ENCODE data around the gene PLA2G2D.

PLA2G2D gene

DNA sequence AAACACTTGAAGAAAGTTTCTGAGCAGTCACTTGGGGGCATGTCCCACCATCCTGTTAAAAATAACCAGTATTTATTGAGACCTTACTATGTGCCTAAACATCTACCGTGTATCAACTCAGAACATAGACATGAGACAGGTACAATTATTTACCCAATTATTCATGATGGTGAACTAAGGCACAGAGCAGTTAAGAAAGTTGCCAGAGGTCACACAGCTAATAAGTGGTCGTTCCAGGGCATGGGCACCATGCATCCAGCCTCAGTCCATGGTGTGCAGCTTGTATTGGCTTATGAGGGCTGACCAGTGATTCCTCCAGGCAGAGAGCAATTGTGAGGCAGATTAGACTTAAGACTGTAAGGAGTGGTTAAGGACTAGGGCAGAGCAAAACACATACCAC is 44.0 kb downstream of the PLA2G2D start:
- TF ChIP-seq CTCF (IDR thresholded peaks at IDR 0.05; ENCODE audit: insufficient read depth, low read length) (no peak), GABPA (IDR thresholded peaks at IDR 0.05; ENCODE audit: low read depth) (no peak), SPI1 (IDR thresholded peaks at IDR 0.05; ENCODE audit: borderline replicate concordance, low read depth) (no peak), POLR2AphosphoS5 (IDR thresholded peaks at IDR 0.05; ENCODE audit: low read depth) (no peak)
- TF ChIP-seq, protein P1, sequence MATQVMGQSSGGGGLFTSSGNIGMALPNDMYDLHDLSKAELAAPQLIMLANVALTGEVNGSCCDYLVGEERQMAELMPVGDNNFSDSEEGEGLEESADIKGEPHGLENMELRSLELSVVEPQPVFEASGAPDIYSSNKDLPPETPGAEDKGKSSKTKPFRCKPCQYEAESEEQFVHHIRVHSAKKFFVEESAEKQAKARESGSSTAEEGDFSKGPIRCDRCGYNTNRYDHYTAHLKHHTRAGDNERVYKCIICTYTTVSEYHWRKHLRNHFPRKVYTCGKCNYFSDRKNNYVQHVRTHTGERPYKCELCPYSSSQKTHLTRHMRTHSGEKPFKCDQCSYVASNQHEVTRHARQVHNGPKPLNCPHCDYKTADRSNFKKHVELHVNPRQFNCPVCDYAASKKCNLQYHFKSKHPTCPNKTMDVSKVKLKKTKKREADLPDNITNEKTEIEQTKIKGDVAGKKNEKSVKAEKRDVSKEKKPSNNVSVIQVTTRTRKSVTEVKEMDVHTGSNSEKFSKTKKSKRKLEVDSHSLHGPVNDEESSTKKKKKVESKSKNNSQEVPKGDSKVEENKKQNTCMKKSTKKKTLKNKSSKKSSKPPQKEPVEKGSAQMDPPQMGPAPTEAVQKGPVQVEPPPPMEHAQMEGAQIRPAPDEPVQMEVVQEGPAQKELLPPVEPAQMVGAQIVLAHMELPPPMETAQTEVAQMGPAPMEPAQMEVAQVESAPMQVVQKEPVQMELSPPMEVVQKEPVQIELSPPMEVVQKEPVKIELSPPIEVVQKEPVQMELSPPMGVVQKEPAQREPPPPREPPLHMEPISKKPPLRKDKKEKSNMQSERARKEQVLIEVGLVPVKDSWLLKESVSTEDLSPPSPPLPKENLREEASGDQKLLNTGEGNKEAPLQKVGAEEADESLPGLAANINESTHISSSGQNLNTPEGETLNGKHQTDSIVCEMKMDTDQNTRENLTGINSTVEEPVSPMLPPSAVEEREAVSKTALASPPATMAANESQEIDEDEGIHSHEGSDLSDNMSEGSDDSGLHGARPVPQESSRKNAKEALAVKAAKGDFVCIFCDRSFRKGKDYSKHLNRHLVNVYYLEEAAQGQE (IDR thresholded peaks at IDR 0.05; ENCODE audit: insufficient replicate concordance, low read depth) = no peak
- no peak for DNase-seq (ENCODE audit: low read depth in 1 of 2, low spot score in 1 of 2)
- H3K4me3 ChIP-seq (replicated peaks; ENCODE audit: insufficient read depth, low read length) = no peak overlapping the region
- peaks cover 3% of the 10 kb centered on the region for H3K27me3 ChIP-seq (ENCODE audit: insufficient read depth, poor library complexity, severe bottlenecking)
- no peak overlapping the region for H3K27ac ChIP-seq (replicated peaks)

- Histone ChIP-seq H3K27me3 (ENCODE audit: insufficient read depth, poor library complexity, severe bottlenecking) (no peaks in the 10 kb centered on the region), H3K27ac (replicated peaks) (no peak overlapping the region), H3K4me3 (replicated peaks; ENCODE audit: insufficient read depth, low read length) (no peak overlapping the region)
- TF ChIP-seq POLR2AphosphoS5 (IDR thresholded peaks at IDR 0.05; ENCODE audit: low read depth) (no peak), CTCF (IDR thresholded peaks at IDR 0.05; ENCODE audit: insufficient read depth, low read length) (no peak), SPI1 (IDR thresholded peaks at IDR 0.05; ENCODE audit: borderline replicate concordance, low read depth) (no peak), GABPA (IDR thresholded peaks at IDR 0.05; ENCODE audit: low read depth) (no peak)
- TF ChIP-seq, protein P1 (IDR thresholded peaks at IDR 0.05; ENCODE audit: insufficient replicate concordance, low read depth) = no peak
- DNase-seq (ENCODE audit: low read depth in 1 of 2, low spot score in 1 of 2) = no peak
Observed at GRCh38 chr1:20074725-20075171, 44.6 kb downstream of the PLA2G2D start.

DNA sequence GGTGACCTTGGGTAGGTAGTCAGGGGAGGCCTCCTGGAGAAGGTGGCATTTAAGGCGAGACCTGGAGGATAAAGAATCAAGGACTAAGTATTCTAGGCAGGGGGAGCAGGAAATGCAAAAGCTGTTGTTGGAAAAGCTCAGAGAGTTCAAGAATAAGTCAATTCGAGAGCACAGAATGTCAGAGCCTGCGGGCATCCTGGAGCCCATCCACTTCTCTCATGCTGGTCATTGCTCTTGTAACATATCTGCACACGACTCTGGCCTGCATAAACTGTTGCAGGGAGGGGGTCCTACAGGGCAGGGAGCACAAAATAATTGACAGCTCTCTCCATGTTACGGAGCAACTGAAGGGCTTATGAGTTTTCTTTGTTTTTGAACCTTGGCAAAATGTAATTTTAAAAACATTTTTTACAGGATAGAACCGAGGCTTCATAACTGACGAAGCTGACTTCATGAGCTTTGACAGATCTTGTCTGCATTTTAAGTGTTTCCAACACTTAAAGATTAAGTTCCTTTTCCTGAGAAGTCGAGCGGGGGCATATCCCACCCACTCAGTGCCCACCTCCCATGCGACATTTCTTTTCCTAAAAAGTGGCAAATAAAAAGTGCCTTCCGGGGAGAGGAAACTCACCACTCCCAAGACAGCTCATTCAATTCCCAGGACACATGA is 45.1 kb downstream of the PLA2G2D start:
- no peak for DNase-seq (ENCODE audit: low read depth in 1 of 2, low spot score in 1 of 2)
- Histone ChIP-seq H3K4me3 (replicated peaks; ENCODE audit: insufficient read depth, low read length) (no peak overlapping the region), H3K27me3 (ENCODE audit: insufficient read depth, poor library complexity, severe bottlenecking) (no peaks in the 10 kb centered on the region), H3K27ac (replicated peaks) (no peak overlapping the region)
- TF ChIP-seq, protein P1 (IDR thresholded peaks at IDR 0.05; ENCODE audit: insufficient replicate concordance, low read depth) = no peak
- no peak for TF ChIP-seq SPI1 (IDR thresholded peaks at IDR 0.05; ENCODE audit: borderline replicate concordance, low read depth)
- no peak for TF ChIP-seq GABPA (IDR thresholded peaks at IDR 0.05; ENCODE audit: low read depth)
- no peak for TF ChIP-seq CTCF (IDR thresholded peaks at IDR 0.05; ENCODE audit: insufficient read depth, low read length)

Measured in HL-60 (cell line).